Muscle layer of colon (tissue), 2 donors: ENCODE results near the gene ADAM12.
A peak's percentile ranks its signal among the peaks of the same experiment; 100 is the strongest.

Source experiments
- H3K27ac ChIP-seq: one replicate; pipeline ENCODE4 v1.7.0; 2013; ENCODE audit warnings: low read depth, mild to moderate bottlenecking, low read length, moderate library complexity
- H3K27me3 ChIP-seq, 2 donors: one replicate each; pipeline ENCODE4 v1.7.0; 2013; ENCODE audit warnings: low read length in 2 of 2, mild to moderate bottlenecking in 2 of 2; ENCODE audit not compliant: insufficient read depth in 2 of 2, control insufficient read depth in 1 of 2
- H3K36me3 ChIP-seq: one replicate; pipeline ENCODE4 v1.7.0; 2013; ENCODE audit warnings: mild to moderate bottlenecking, low read length; ENCODE audit not compliant: insufficient read depth
- H3K4me1 ChIP-seq: one replicate; pipeline ENCODE4 v1.7.0; 2013; ENCODE audit warnings: mild to moderate bottlenecking, low read length; ENCODE audit not compliant: insufficient read depth
- H3K4me3 ChIP-seq, 2 donors: one replicate each; pipeline ENCODE4 v1.7.0; 2013; ENCODE audit warnings: low read length in 2 of 2, low read depth in 1 of 2, mild to moderate bottlenecking in 1 of 2, moderate library complexity in 1 of 2
- H3K9ac ChIP-seq: one replicate; pipeline ENCODE4 v1.7.0; 2013; ENCODE audit warnings: low read length
- H3K9me3 ChIP-seq: one replicate; pipeline ENCODE4 v1.7.0; 2013; ENCODE audit warnings: mild to moderate bottlenecking, low read length
- donor health status: abdominal sarcoma.
- donor health status: Adenocarcinoma of cecum.

ADAM12 gene

GRCh38 chr10:126398383-126398743, 10.1 kb upstream of the ADAM12 start:
- Histone ChIP-seq H3K9me3 (no peaks in the 10 kb centered on the region), H3K36me3 (no peaks in the 10 kb centered on the region), H3K4me1 (no peaks in the 10 kb centered on the region), H3K27me3 (no peaks in the 10 kb centered on the region), H3K4me3 (no peak overlapping the region), H3K9ac (no peak overlapping the region), H3K27ac (no peak overlapping the region)

- Histone ChIP-seq H3K4me1 (no peaks in the 10 kb centered on the region), H3K36me3 (no peaks in the 10 kb centered on the region), H3K9ac (no peak overlapping the region), H3K4me3 (no peak overlapping the region), H3K27me3 (no peaks in the 10 kb centered on the region), H3K9me3 (no peaks in the 10 kb centered on the region), H3K27ac (no peak overlapping the region)
Measured at GRCh38 chr10:126397640-126398382, 9.5 kb upstream of the ADAM12 start.

GRCh38 chr10:126397156-126397555, 8.9 kb upstream of the ADAM12 start:
- H3K9me3 ChIP-seq, result no peaks in the 10 kb centered on the region
- H3K9ac ChIP-seq, result no peak overlapping the region
- no peak overlapping the region for H3K4me3 ChIP-seq
- no peak overlapping the region for H3K27ac ChIP-seq
- H3K4me1 ChIP-seq, result no peaks in the 10 kb centered on the region
- no peaks in the 10 kb centered on the region for H3K36me3 ChIP-seq
- no peaks in the 10 kb centered on the region for H3K27me3 ChIP-seq

- H3K4me3 ChIP-seq, result no peak overlapping the region
- no peaks in the 10 kb centered on the region for H3K36me3 ChIP-seq
- no peaks in the 10 kb centered on the region for H3K4me1 ChIP-seq
- no peak overlapping the region for H3K27ac ChIP-seq
- no peak overlapping the region for H3K9ac ChIP-seq
- H3K27me3 ChIP-seq, result no peaks in the 10 kb centered on the region
- H3K9me3 ChIP-seq, result no peaks in the 10 kb centered on the region
Measured at GRCh38 chr10:126394948-126395347, 6.7 kb upstream of the ADAM12 start.

DNA sequence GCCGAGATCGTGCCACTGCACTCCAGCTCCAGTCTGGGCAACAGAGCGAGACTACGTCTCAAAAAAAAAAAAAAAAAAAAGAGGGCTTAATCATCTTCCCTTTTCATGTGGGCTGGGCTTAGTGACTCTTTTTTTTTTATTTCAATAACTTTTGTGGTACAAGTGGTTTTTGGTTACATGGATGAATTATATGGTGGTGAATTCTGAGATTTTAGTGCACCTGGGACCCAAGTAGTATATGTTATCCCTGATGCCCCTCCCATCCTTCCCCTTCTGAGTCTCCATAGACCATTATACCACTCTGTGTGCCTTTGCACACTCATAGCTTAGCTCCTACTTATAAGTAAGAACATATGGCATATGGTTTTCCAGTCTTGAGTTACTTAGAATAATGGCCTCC, 4.8 kb upstream of the ADAM12 start:
- Histone ChIP-seq H3K27ac (no peak overlapping the region), H3K4me1 (no peaks in the 10 kb centered on the region), H3K9me3 (no peaks in the 10 kb centered on the region), H3K27me3 (peaks cover 0 to 8% of the 10 kb centered on the region in 2 donors), H3K4me3 (no peak overlapping the region), H3K9ac (no peak overlapping the region), H3K36me3 (no peaks in the 10 kb centered on the region)

GRCh38 chr10:126392469-126392868, 4.2 kb upstream of the ADAM12 start:
- Histone ChIP-seq H3K27ac (no peak overlapping the region), H3K4me1 (peaks cover 2% of the 10 kb centered on the region), H3K9me3 (no peaks in the 10 kb centered on the region), H3K9ac (no peak overlapping the region), H3K4me3 (no peak overlapping the region), H3K36me3 (no peaks in the 10 kb centered on the region), H3K27me3 (peaks cover 1 to 11% of the 10 kb centered on the region in 2 donors)

DNA sequence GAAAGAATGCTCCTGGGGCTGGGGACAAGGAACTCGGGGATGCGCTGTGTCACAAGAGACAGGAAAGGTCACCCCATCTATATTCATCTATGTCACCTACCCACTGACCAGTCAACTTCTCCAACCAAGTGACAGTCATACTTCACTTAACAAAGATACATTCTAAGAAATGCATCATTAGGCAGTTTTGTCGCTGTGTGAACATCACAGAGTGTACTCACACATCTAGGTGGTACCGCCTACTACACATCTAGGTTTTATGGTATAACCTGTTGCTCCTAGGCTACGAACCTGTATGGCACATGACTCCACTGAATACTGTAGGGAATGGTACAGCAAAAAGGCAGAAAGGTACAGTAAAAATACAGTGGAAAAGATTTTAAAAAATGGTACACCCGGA, 3.8 kb upstream of the ADAM12 start:
- Histone ChIP-seq H3K27me3 (peaks cover 5 to 15% of the 10 kb centered on the region in 2 donors), H3K27ac (no peak overlapping the region), H3K9me3 (no peaks in the 10 kb centered on the region), H3K4me1 (peaks cover 6% of the 10 kb centered on the region), H3K36me3 (no peaks in the 10 kb centered on the region), H3K9ac (no peak overlapping the region), H3K4me3 (no peak overlapping the region)

- Histone ChIP-seq H3K27me3 (peaks cover 6 to 17% of the 10 kb centered on the region in 2 donors), H3K9ac (no peak overlapping the region), H3K4me1 (peaks cover 6% of the 10 kb centered on the region), H3K9me3 (no peaks in the 10 kb centered on the region), H3K36me3 (no peaks in the 10 kb centered on the region), H3K4me3 (no peak overlapping the region), H3K27ac (no peak overlapping the region)
Measured at GRCh38 chr10:126391192-126391885, 3.1 kb upstream of the ADAM12 start.

DNA sequence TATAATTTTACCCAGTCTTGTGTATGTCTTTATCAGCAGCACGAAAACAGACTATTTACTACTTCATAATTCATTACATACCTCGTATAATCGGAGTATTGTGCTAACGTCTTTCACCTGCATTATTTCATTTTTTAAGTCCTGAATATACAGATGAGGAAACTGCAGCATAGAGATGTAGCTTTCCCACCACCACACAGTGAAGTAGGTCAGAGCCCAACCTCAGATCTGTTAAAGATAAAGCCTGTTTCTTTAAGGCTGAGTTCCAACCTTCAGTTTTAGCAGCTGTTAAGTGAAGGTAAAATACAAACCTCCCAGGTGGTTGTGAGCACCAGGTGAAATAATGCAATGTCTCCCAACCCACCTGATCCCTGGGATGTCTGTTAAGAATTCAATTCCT, 2.0 kb upstream of the ADAM12 start:
- Histone ChIP-seq H3K27me3 (peaks cover 6 to 17% of the 10 kb centered on the region in 2 donors), H3K9me3 (no peaks in the 10 kb centered on the region), H3K27ac (no peak overlapping the region)

DNA sequence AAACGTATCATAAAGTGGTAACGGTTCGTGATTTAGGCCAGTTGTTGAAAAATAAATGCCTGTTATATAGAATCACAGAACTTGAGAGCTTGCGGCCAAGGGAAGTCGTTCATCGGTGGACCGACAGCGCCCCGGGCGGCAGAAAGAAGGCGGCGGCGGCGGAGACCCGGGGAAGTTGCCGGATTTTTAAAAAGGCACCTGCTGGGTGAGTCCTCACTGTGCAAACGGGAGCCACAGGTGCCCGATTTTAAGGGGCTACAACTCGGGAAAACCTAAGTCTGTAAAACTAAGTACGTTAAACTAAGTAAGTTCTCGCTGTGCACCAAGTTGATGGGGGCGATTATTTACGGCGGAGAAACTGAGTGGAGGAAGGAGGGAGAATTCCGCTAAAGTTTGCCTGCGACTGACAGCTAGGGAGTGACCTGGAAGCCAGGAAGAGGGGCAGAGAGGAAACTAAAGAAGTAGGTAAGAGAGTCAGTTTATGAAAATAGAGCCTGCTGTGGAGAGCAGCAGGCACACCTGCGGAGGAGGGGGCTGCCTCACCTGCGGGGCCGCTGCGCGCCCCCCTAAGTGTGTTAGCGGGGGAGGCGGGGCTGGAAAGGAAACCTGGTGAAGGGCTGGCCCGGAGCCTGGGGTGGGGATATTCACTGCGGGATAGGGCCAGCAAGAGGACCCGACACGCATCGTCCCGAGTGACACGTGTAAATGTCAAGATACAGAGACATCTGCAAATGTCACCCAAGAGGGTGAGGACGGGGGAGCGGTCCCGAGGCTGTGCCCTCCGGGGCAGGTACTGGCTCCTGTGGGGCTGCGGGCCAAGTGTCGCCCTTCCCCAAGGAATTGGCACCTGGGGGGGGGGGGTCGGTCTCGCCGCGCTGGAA, 996 bp downstream of the ADAM12 start:
- H3K27me3 ChIP-seq, result peaks cover 6 to 17% of the 10 kb centered on the region in 2 donors
- H3K27ac ChIP-seq, result no peak overlapping the region
- peak overlapping the region; percentile 20 to 23 for H3K4me3 ChIP-seq
- peaks cover 6% of the 10 kb centered on the region for H3K4me1 ChIP-seq
- H3K9ac ChIP-seq, result no peak overlapping the region
- H3K36me3 ChIP-seq, result no peaks in the 10 kb centered on the region
- H3K9me3 ChIP-seq, result no peaks in the 10 kb centered on the region

More for the DNA sequence above, 2.0 kb upstream of the ADAM12 start:
- H3K9ac ChIP-seq, result no peak overlapping the region
- H3K4me1 ChIP-seq, result peaks cover 6% of the 10 kb centered on the region
- H3K4me3 ChIP-seq, result no peak overlapping the region
- H3K36me3 ChIP-seq, result no peaks in the 10 kb centered on the region

GRCh38 chr10:126384269-126384873, 3.9 kb downstream of the ADAM12 start:
- H3K27me3 ChIP-seq, result peaks cover 6 to 17% of the 10 kb centered on the region in 2 donors
- no peaks in the 10 kb centered on the region for H3K36me3 ChIP-seq
- no peak overlapping the region for H3K4me3 ChIP-seq
- H3K27ac ChIP-seq, result no peak overlapping the region
- no peaks in the 10 kb centered on the region for H3K9me3 ChIP-seq
- H3K4me1 ChIP-seq, result peaks cover 6% of the 10 kb centered on the region
- H3K9ac ChIP-seq, result no peak overlapping the region
